GM19468 (cell line): ENCODE measurements around the gene PROSER3.
A peak's percentile ranks its signal among the peaks of the same experiment; 100 is the strongest.

ENCODE experiments used
- ATAC-seq: cut with Tn5 transposase; IDR thresholded peaks from one replicate; pipeline ENCODE4 v1.9.1; 2021; ENCODE audit warnings: mild to moderate bottlenecking, moderate library complexity, moderate number of reproducible peaks; ENCODE audit not compliant: unreplicated experiment; ENCODE audit errors: extremely low read depth

PROSER3 gene

GRCh38 chr19:35773020-35773806 lies 15.2 kb downstream of the PROSER3 start:
- no peak for ATAC-seq

- no peak for ATAC-seq
Measured at GRCh38 chr19:35774274-35775045, 16.5 kb downstream of the PROSER3 start.

GRCh38 chr19:35775046-35775297 lies 17.0 kb downstream of the PROSER3 start:
- ATAC-seq, result no peak

GRCh38 chr19:35775298-35776101 lies 17.5 kb downstream of the PROSER3 start, which contains the start of gene ARHGAP33:
Gene ARHGAP33, plus strand, starts transcription at chr19:35775564. Its CDS starts 95 bp downstream, at chr19:35775659.
- peak; percentile 91 for ATAC-seq

GRCh38 chr19:35776102-35776788 lies 18.3 kb downstream of the PROSER3 start:
- no peak for ATAC-seq

- ATAC-seq, result no peak
Measured at GRCh38 chr19:35777086-35777841, 19.3 kb downstream of the PROSER3 start.

GRCh38 chr19:35777961-35778360 lies 20.0 kb downstream of the PROSER3 start:
- ATAC-seq, result no peak

GRCh38 chr19:35779033-35779432 lies 21.1 kb downstream of the PROSER3 start:
- ATAC-seq, result no peak

GRCh38 chr19:35780058-35780457 lies 22.1 kb downstream of the PROSER3 start:
- ATAC-seq, result no peak

GRCh38 chr19:35780717-35781116 lies 22.7 kb downstream of the PROSER3 start:
- no peak for ATAC-seq

- ATAC-seq, result no peak
Measured at GRCh38 chr19:35781650-35782049, 23.7 kb downstream of the PROSER3 start.

- no peak for ATAC-seq
Measured at GRCh38 chr19:35782589-35782988, 24.6 kb downstream of the PROSER3 start.

- no peak for ATAC-seq
Measured at GRCh38 chr19:35783469-35784434, 25.8 kb downstream of the PROSER3 start.

GRCh38 chr19:35784503-35785338 lies 26.7 kb downstream of the PROSER3 start:
- no peak for ATAC-seq

GRCh38 chr19:35785339-35785627 lies 27.3 kb downstream of the PROSER3 start:
- ATAC-seq, result no peak

- no peak for ATAC-seq
Measured at GRCh38 chr19:35786299-35787160, 28.6 kb downstream of the PROSER3 start.

- ATAC-seq, result no peak
Measured at GRCh38 chr19:35787227-35787799, 29.3 kb downstream of the PROSER3 start.
